BE2C (cell line): ENCODE results near the gene MOB3A.

Experiments used
- DNase-seq: peaks from one replicate; pipeline ENCODE4 v3.0.0-alpha.2; 2020
- H3K27me3 ChIP-seq: fragments of 250-450 bp; sonication (Bioruptor Pico); 2 replicates; pipeline ENCODE4 v1.5.1; 2020; ENCODE audit warnings: mild to moderate bottlenecking
- H3K36me3 ChIP-seq: fragments of 250-450 bp; sonication (Bioruptor Pico); 2 replicates; pipeline ENCODE4 v1.5.1; 2020; ENCODE audit warnings: mild to moderate bottlenecking
- H3K4me1 ChIP-seq: fragments of 250-450 bp; sonication (Bioruptor Pico); 2 replicates; pipeline ENCODE4 v1.5.1; 2020
- H3K4me3 ChIP-seq: 2 replicates; pipeline ENCODE4 v1.5.1; 2011; ENCODE audit warnings: low read depth, low read length
- H3K9me3 ChIP-seq: fragments of 250-450 bp; sonication (Bioruptor Pico); 2 replicates; pipeline ENCODE4 v1.5.1; 2020
- TF ChIP-seq, protein P1 (sequence below): IDR thresholded peaks from 2 replicates; pipeline ENCODE4 v1.5.1; 2012; ENCODE audit warnings: mild to moderate bottlenecking, low read depth, low read length

MOB3A gene

DNA sequence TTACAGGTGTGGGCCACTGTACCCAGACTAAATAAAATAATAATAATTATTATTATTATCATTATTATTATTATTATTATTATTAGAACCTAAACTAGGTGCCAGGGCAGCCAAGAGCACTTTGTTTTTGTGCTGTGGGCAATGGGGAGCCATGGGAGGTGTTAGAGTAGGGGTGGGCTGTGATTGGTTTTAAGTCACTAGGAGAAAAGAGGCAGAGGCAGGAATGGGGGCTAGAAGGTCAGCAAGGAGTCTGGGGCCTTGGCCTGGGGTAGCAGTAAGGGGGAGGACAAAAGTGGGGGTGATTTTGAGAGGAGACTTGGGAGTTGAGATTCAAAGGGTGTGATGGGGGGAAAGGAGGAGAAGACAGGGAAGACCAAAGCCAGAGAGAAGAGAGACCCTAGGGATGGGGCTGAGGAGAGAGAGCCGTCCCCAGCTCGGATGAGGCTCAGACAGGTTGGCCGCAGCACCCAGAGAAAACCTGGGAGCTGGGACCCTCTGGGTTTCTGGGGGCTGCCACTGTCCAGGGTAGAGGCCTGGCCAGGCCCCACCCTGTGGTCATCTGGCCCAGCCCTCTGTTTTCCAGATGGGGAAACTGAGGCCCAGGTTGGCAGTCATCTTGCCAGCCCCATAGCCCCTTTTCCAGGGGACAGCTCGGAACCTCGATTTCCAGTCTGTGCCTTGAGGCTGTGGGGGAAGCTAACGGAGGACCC, 62.9 kb downstream of the MOB3A start:
- no peaks in the 10 kb centered on the region for H3K27me3 ChIP-seq
- peaks cover 7% of the 10 kb centered on the region for H3K4me1 ChIP-seq
- no peaks in the 10 kb centered on the region for H3K9me3 ChIP-seq
- TF ChIP-seq, protein P1, sequence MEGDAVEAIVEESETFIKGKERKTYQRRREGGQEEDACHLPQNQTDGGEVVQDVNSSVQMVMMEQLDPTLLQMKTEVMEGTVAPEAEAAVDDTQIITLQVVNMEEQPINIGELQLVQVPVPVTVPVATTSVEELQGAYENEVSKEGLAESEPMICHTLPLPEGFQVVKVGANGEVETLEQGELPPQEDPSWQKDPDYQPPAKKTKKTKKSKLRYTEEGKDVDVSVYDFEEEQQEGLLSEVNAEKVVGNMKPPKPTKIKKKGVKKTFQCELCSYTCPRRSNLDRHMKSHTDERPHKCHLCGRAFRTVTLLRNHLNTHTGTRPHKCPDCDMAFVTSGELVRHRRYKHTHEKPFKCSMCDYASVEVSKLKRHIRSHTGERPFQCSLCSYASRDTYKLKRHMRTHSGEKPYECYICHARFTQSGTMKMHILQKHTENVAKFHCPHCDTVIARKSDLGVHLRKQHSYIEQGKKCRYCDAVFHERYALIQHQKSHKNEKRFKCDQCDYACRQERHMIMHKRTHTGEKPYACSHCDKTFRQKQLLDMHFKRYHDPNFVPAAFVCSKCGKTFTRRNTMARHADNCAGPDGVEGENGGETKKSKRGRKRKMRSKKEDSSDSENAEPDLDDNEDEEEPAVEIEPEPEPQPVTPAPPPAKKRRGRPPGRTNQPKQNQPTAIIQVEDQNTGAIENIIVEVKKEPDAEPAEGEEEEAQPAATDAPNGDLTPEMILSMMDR = no peak
- no peak for DNase-seq
- H3K4me3 ChIP-seq = no peak overlapping the region
- H3K36me3 ChIP-seq = peaks cover under 1% of the 10 kb centered on the region

DNA sequence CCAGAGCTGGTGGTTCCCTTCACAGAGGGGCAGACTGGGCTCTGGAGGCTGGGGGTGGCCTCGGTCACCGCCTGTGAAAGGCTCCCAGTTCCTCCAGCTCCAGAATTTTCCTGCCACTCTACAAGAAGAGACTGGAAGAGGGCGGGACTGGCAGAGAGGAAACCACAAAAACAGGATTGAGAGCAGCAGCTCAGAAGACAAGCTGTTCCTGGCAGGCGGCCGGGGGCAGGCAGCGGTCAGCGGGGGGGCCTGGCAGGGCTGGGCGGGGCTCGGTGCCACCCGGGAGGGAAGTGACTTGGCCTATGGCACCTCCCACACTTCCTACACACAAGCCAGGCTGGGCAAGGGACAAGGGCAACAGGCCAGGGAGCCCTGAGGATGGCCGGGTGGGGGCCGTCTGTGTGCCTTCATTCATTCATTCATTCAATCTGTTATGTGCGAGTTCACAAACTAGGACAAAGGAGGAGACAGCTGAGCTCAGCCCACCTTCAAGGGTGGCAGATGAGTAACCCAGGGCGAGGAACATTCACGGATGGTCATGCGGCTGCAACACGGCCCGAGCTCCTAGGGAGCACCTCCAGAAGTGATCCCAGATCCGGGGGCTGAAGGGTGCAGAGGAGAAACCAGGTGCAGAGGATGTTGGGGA, 63.7 kb downstream of the MOB3A start:
- H3K4me3 ChIP-seq = no peak overlapping the region

DNA sequence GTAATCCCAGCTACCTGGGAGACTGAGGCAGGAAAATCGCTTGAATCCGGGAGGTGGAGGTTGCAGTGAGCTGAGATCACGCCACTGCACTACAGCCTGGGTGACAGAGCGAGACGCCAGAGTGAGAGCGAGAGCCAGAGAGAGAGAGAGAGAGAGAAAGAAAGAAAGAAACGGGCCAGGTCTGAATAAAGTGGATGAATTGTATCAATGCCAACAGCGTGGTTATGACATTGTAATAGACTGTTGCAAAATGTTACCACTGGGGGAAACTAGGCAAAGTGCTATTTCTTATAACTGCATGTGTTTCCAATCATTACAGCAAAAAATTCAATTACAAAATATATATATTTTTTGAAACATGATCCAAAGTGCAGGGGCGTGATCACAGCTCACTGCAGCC, 68.8 kb downstream of the MOB3A start:
- Histone ChIP-seq H3K4me1 (peaks cover 4% of the 10 kb centered on the region; the same call in 1 of the 2 replicates), H3K36me3 (no peaks in the 10 kb centered on the region), H3K4me3 (no peak overlapping the region), H3K27me3 (no peaks in the 10 kb centered on the region), H3K9me3 (peaks cover 3% of the 10 kb centered on the region)
- TF ChIP-seq, protein P1 = no peak
- DNase-seq = no peak

More for the DNA sequence above, 63.7 kb downstream of the MOB3A start:
- peak; percentile 48 for DNase-seq
- peaks cover 7% of the 10 kb centered on the region for H3K4me1 ChIP-seq
- no peaks in the 10 kb centered on the region for H3K27me3 ChIP-seq
- TF ChIP-seq, protein P1 = no peak
- no peaks in the 10 kb centered on the region for H3K36me3 ChIP-seq
- H3K9me3 ChIP-seq = no peaks in the 10 kb centered on the region

DNA sequence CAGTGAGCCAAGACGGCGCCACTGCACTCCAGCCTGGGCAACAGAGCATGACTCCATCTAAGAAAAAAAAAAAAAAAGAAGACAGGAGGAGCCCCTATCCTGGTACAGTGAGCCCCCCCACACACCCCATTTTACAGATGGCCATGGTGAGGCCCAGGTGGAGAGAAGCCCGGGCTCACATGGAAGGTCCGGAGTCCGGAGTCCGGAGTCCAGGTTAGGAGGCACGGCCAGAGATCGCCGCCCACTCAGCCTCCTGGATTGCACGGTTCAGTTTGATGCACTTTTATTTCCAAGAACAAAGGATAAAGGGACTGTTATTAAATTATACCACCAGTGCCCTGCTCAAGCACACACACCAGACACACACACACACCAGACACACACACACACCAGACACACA, 69.4 kb downstream of the MOB3A start:
- peaks cover 3% of the 10 kb centered on the region for H3K9me3 ChIP-seq
- no peaks in the 10 kb centered on the region for H3K4me1 ChIP-seq
- DNase-seq = no peak
- TF ChIP-seq, protein P1 = no peak
- H3K27me3 ChIP-seq = no peaks in the 10 kb centered on the region
- no peak overlapping the region for H3K4me3 ChIP-seq
- H3K36me3 ChIP-seq = no peaks in the 10 kb centered on the region

DNA sequence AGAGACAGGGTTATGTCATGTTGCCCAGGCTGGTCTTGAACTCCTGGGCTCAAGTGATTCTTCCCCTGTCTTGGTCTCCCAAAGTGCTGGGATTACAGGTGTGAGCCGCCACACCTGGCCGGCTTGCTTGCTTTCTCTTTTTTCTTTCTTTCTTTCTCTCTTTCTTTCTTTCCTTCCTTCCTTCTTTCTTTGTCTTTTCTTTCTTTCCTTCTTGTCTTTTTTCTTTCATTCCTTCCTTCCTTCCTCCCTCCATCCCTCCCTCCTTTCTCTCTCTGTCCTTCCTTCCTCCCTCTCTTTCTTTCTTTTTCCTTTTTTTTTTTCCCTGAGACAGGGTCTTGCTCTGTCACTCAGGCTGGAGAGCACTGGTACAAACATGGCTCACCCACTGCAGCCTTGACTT, 73.8 kb downstream of the MOB3A start:
- Histone ChIP-seq H3K4me1 (no peaks in the 10 kb centered on the region), H3K36me3 (no peaks in the 10 kb centered on the region), H3K4me3 (no peak overlapping the region), H3K27me3 (no peaks in the 10 kb centered on the region), H3K9me3 (peaks cover 3% of the 10 kb centered on the region)
- TF ChIP-seq, protein P1 = no peak
- no peak for DNase-seq
